ENCODE measurements around the gene CECR2.

CECR2 gene

DNA sequence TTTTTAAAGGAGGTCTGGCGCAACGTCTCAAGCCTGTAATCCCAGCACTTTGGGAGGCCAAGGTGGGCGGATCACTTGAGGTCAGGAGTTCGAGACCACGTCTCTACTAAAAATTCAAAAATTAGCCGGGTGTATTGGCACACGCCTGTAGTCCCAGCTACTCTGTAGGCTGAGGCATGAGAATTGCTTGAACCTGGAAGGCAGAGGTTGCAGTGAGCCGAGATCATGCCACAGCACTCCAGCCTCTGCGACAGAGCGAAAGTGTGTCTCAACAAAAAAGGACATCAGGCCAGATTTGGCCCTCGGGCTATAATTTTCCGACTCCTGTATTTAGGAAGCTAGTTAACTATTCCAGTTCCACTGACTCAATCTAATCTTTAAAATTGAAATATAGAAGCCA, 115.3 kb downstream of the CECR2 start:
- DNase-seq (ENCODE audit: extremely low read depth, low read depth): no peak

DNA sequence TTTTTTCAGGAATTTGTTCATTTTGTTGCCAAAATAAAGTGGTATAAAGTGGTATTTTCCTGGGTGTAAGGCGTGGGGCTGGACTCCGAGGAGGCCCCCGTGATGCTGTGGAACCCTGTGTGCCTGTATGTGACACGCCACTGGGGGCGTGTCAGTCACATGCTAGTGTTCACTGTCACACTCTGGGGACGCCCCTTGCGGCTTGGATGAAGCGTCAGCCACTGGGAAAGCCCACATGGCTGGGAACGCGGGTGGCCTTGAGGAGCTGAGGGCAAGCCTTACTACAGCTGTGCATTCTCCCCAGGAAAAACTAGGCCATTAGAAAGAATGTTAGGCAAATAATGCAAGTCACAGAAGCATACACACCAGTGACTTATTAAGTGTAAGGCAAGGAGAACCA, 117.1 kb downstream of the CECR2 start:
- no peak for DNase-seq (ENCODE audit: extremely low read depth, low read depth)
- TF ChIP-seq CTCF (IDR thresholded peaks at IDR 0.05; ENCODE audit: low read depth, low read length): no peak

More for the DNA sequence above, 115.3 kb downstream of the CECR2 start:
- no peak for TF ChIP-seq CTCF (IDR thresholded peaks at IDR 0.05; ENCODE audit: low read depth, low read length)

DNA sequence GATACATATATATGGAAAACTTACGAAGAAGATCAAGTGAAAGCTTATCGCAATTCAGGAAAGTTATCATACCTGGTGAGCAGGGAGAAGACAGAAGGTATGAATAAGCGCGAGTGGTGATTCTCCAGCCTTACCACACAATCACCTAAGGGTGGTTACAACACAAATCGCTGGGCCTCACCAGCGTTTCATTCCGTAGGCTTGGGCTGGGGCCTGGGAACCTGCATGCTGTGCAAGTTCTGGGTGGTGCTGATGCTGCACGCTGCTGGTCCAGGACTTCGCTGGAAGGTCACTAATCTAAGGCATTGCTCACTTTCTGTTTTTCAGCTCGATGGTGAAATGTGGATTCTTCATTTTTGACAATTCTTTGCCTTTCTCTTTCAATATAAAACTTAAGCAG, 117.5 kb downstream of the CECR2 start:
- no peak for DNase-seq (ENCODE audit: extremely low read depth, low read depth)
- TF ChIP-seq CTCF (IDR thresholded peaks at IDR 0.05; ENCODE audit: low read depth, low read length): no peak

GRCh38 chr22:17489101-17489500, 119.8 kb downstream of the CECR2 start:
- TF ChIP-seq CTCF (IDR thresholded peaks at IDR 0.05; ENCODE audit: low read depth, low read length): no peak
- no peak for DNase-seq (ENCODE audit: extremely low read depth, low read depth)

GRCh38 chr22:17491090-17491640, 121.9 kb downstream of the CECR2 start:
- DNase-seq (ENCODE audit: extremely low read depth, low read depth): no peak
- no peak for TF ChIP-seq CTCF (IDR thresholded peaks at IDR 0.05; ENCODE audit: low read depth, low read length)

DNA sequence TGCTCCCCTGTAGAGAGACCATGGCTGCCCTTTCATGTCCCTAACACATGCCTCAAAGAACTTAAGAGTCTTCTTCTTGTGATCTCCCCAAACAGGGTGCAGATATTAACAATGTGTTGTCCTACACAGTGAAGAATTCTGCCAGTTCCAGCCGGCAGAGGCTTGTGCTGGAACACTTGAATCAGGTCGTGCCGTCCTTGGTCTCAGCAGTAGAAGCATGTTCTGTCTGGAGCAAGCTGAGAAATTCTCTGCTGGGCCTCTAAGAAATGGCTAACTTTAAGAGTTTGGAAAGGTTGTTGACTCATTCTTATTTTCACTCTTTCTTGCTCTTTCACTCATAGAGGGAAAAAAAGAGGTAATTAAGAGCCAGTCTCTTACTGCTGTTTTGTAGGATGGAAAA, 123.0 kb downstream of the CECR2 start:
- no peak for DNase-seq (ENCODE audit: extremely low read depth, low read depth)
- no peak for TF ChIP-seq CTCF (IDR thresholded peaks at IDR 0.05; ENCODE audit: low read depth, low read length)

DNA sequence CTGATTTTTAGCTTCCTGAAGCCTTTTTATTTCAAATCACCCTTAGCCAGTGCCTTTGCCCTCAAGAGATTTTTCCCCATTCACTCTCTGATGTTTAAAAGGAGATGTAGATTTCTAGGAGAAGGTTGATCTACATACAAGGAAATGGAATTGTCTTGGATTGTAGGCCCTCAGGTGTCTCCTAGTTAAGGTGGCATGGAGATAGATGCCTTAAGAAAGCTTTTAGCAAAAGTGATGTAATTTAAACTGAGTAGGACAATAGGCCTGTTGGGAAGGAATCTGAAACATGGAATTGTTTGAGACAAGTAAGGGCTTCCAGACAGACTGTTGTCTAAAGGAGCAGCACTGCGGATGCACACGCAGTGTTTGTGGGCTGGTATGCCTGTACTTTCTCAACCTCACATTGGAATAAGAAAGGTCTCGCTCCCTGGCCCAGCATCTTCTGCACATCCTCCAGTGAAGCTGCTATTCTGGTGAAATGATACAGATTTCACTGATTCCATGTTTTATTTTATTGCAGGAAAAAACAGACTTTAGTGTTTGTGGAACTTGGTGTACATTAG, 124.2 kb downstream of the CECR2 start:
- TF ChIP-seq CTCF (IDR thresholded peaks at IDR 0.05; ENCODE audit: low read depth, low read length): no peak
- DNase-seq (ENCODE audit: extremely low read depth, low read depth): no peak

All from AG09319 (cell line).